C1 segment of cervical spinal cord (tissue), 14 donors: ENCODE data around the gene OR2V2.

Source experiments
- DNase-seq, 14 donors: peaks; one replicate each; lab custom pipeline; 2025; lab: John Stamatoyannopoulos, UW

Gene OR2V2

DNA sequence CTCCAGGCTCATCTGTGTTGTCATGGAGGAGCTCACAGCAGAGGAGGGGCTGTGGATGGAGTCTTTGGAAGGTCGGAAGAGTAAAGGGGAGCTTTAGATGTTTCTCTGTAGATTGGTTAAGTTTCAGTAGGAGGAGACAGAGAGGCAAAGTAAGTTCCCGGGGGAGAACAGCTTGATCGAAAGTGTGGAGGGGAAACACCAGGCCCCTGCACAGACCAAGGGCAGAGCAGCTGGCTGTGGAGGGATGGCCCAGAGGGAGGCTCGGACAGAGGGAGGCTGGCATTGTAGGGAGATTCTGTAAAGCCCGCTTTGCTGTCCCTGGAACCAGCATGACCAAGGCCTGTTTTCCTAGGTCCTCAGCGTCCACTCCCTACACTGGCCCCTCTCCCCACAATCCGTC, 5.3 kb upstream of the OR2V2 start:
- DNase-seq, result no peak

DNA sequence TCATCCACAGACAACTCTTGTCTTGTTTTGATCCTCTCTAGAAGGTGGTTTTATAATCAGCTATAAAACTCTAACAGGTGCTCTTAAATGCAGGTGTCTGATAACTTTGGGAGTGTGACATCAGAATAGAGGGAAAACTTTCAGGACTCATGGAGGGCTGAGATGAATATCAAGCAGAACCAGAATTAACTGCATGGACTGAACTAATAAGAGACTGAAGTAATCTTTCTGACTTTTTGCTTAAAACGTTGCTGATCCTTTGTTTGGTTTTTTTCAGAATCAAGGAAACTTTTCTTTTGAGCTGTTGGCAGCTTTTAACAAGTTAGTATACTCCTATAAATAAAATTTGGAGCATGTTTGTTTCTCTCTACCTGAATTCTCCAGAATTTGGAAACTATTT, 2.3 kb upstream of the OR2V2 start:
- DNase-seq, result no peak

DNA sequence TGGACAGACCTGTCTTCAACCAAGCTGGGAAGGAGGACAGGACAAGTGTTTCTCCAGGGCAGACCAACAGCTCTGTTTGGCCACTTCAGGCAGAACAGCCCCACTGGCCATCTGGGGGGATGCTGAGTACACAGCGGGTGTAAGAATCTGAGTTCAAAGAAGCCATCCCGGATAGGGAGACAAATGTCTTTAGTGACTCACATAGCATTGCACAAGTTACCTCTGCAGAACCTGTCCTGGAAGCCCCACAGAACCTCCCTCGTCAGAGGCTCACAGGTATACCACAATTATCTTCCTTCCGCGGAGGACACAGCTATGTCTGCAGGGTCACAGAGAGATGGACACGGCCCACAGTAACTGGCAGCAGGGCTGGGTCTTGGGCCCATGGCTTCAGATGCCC, 2.0 kb downstream of the OR2V2 start:
- DNase-seq, result no peak

DNA sequence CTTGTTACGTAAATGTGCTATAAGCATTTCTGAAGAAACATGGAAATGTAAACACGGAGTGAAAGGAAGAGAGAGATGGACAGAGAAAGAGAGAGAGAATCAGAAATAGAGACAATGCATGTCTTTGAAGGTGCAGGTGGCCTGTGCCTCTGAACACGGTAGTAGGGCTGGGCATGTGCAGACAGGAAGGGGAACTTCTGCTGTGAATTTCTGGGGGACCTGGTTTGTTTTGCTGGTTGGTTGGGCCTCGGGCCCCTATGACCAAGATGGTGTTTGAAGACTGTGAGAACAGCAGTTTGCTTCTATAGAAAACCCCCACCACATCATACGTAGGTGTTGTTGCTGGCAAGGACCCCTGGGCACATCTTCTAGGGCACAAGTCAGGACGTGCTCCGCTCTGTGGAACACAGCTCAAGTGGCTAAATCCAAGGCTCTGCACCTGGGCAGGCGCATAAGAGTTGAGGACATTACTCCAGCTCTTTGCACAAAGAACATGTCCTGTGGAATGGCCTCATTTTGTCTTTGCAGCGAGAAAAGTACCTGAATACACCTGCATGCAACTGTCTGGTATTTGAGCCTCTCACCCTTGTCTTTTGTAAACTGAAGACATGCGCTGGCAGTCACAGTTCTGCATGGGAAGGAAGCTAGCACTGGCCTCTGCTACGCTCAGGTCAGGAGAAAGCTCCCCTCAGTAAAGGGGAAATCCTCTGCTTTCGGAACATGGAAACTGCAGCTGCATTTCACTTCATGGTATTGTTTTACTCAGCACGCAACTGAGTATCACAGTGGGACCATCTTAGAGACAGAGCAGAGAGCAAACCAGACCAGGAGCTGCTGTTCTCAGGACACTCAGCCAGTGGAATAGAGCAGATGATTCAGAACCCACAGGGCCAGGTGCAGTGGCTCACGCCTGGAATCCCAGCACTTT, 2.7 kb downstream of the OR2V2 start:
- no peak for DNase-seq

DNA sequence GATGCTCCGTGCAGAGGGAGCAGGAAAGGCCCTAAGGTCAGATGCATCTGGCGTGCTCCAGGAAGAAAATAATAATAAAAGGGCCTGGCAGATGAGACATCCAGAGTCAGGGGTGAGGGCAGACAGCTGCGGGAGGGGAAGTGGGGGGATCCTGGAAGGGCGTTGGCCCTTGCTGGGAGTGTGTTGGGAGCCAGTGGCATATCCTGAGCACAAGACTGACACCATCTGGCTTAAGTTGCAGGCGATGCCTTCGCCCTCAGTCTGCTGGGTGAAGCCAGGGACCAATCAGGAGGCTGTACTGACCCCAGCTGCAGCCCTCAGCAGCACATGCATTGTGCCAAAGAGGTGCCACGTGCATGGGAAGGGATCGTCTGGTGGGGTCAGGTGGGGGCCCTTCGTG, 3.8 kb downstream of the OR2V2 start:
- DNase-seq, result no peak

DNA sequence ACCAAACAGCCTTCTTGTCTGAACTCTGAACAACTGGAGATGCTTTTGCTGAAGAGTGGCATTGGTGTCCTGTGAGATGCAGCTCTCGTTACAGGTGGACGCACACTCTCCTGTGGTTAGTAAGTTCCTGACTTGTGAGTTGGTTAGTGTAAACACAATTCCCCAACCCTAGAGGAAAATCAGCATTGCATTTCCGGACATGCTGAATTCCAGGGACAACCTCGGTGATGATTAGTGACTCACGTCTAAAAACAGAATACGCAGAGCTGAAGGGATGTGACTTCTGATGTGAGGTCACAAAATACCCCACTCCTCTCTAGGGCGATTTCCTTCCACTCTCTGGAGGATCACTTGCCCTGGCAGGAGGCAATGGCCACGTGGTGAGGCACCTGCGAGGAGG, 5.0 kb downstream of the OR2V2 start:
- DNase-seq, result no peak

DNA sequence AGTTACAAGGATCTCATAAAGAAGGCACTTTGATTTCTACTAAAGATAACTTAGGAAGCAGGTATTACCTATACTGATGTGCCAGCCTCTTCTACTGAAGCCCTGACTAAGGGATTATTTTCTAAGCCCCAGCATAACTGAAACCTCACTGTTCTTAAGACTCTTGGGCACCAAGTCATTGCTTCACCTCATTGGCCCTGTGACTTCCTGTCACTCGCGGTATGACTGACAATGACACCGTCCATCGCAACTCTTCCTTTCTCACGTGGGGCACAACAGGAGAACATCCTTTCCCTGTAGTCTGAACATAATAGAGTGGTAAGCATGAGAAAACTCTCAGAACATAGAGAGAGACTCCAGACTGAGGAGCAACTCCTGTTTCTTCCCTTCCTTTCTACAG, 6.4 kb downstream of the OR2V2 start:
- DNase-seq, result no peak

DNA sequence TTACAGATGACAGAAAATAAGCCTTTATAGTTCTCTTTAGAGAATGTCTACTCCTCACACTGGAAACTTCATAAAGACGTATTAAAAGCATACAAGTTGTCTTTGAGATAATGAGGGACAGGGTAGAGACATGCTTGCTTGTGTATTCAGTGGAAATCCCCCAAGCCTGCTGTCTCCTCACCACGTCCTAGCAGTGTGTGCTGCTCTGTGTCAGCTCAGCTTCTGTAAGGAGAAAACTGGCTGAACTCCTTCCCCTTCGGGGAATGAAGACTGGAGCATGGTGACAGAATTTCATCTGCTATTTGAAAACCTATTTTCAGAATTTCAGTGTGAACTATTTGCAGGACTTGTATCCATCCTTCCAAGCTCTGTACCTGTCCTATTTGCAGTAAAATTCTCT, 9.4 kb downstream of the OR2V2 start:
- no peak for DNase-seq

DNA sequence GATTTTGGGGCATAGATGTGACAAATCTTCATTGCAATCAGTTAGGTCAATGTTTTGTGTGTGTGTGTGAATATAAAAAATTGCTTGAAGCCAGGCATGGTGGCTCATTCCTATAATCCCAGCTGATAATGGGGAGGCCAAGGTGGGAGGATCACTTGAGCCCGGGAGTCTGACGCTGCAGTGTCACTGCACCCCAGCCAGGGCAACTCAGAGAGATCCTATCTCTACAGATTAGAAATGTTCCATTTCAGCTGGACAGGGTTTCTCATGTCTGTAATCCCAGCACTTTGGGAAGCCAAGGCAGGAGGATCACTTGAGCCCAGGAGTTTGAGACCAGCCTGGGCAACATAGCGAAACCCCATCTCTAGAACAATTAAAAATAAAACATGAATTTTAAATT, 11.5 kb downstream of the OR2V2 start:
- no peak for DNase-seq

DNA sequence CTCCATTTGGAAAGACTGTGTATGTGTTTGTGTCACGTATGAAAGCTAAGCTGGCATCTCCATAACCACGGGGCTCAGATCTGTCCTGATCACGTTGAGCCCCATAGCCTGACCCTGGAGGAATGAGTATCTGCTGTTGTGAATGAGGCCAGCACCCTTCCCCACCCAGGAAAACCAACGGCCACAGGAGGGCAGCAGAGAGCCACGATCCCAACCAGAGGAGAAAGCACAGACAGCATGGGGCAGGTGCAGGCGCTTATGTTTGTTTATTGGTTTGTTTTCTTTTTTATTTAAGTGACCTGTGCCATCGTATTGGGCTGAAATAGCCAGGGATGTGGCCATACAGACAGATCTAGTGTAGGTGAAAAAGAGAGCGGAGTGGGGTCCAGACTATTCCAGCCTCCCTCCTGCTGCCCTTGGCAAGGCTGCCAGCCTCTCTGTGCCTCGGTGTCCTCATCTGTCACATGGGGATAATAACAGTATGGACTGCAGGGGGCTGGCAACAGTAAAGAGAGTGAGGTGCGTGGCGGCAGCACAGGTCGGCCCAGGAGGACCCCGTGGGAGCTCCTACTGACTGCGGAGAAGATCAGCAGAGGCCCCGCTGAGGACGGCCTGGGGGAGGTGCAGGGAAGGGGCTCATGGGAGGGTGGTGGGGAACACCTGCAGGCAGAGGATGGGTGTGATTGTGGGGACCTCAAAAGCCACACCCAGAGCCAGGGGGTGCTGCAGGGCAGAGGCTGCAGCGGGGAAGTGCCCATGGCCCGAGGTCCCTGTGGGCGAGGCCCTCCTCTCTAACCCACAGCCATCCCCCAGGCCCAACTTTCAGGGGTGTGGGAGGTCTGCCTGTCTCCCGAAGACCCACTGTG, 12.1 kb downstream of the OR2V2 start:
- peak in 13 of 14 donors; percentile 9 to 87 (median 74) for DNase-seq

DNA sequence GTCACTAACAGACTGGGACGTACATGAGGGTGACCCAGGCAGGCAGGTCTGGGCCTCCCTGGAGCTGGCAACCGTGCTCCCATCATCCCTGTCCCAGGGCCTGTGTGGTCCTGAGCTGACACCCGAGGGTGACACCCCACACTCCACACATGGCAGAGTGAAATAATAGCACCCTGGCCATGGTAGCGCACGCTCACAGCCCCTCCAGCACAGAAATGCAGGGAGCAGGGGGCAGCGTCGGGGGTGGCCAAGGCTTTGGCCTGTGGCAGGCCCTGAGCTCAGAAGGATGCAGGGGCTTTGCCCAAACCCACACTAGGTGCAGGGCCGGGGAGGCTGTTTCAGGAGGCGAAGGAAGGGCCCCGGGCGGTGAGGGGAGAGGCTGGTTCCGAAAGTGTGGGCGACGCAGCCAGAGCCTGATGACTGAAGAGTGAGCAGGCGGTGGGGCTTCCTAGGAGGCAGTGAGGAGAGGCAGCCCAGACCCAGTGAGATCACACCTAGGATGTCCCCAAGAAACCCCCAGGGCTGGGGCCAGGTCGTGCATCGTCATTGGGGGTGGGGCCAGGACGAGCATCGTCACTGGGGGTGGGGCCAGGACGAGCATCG, 12.9 kb downstream of the OR2V2 start:
- peak in 9 of 14 donors; percentile 5 to 72 (median 21) for DNase-seq

DNA sequence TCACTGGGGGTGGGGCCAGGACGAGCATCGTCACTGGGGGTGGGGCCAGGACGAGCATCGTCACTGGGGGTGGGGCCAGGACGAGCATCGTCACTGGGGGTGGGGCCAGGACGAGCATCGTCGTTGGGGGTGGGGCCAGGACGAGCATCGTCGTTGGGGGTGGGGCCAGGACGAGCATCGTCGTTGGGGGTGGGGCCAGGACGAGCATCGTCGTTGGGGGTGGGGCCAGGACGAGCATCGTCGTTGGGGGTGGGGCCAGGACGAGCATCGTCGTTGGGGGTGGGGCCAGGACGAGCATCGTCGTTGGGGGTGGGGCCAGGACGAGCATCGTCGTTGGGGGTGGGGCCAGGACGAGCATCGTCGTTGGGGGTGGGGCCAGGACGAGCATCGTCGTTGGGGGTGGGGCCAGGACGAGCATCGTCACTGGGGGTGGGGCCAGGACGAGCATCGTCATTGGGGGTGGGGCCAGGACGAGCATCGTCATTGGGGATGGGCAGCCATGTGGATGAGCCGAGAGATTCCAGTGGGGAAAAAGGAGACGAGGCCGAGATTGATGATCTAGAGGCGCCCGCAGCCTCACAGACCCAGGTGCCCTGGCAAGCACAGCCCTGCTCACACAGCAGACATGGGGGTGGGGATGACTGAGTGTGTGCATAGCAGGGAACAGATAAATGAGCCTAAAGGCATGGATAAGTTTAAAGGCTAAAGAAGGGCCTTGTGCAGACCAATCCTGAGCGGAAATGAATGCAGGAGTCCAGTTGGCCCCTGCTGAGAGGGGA, 13.6 kb downstream of the OR2V2 start:
- DNase-seq, result peak in 11 of 14 donors; percentile 16 to 79 (median 37)

DNA sequence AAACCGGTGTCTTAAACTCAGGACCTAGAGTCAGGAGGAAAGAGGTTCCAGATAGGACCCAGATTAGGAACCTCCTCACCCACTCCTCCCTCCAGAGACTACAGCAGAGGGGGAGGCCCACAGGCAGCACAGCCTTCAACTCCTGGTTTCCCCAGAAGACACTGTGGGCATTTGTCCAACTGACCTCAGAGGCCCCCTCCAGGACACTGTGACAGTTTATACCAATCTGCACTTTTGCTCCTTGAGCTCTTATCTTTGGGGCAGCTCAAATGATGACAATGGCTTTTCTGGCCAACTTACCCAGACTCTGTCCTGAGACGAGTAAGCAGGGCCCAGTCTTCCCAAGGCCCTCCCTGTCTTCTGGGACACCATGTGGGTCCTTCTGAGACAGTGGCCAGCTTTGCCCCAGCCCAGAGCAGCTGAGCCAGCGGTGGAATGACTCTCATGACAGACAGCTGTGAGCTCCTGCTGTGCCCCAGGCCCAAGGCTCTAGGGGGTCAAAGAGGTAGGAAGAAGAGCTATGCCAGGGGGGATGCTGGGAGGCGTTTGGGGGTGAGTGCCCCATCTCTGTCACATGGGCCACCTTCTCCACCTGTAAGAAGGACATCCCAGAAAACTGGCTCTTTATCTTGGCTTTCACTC, 14.3 kb downstream of the OR2V2 start:
- DNase-seq, result no peak

DNA sequence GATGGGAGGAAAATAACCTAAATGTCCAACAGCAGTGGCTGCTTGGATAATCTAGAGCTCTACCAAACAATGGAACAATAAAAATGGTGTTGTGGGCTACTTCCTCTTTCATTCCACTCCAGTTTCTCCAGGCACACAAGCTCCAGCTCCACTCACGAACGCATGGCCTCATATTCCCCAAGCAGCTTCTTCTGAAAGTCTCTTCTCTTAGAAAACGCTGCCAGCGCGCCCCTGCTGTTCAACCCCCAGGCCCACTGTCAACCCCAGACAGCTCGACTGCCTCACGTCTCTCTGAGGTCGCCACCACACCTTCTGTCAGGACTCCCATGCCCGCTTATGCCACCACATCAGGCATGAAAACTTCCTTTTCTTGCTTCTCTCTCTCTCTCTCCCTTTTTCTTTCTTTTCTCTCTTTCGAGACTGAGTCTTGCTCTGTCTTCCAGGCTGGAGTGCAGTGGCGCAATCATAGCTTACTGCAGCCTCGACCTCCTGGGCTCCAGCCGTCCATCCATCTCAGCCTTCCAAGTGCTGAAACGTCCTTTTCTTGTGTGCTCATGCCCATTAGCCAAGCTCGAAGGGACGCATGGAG, 16.2 kb downstream of the OR2V2 start:
- no peak for DNase-seq

DNA sequence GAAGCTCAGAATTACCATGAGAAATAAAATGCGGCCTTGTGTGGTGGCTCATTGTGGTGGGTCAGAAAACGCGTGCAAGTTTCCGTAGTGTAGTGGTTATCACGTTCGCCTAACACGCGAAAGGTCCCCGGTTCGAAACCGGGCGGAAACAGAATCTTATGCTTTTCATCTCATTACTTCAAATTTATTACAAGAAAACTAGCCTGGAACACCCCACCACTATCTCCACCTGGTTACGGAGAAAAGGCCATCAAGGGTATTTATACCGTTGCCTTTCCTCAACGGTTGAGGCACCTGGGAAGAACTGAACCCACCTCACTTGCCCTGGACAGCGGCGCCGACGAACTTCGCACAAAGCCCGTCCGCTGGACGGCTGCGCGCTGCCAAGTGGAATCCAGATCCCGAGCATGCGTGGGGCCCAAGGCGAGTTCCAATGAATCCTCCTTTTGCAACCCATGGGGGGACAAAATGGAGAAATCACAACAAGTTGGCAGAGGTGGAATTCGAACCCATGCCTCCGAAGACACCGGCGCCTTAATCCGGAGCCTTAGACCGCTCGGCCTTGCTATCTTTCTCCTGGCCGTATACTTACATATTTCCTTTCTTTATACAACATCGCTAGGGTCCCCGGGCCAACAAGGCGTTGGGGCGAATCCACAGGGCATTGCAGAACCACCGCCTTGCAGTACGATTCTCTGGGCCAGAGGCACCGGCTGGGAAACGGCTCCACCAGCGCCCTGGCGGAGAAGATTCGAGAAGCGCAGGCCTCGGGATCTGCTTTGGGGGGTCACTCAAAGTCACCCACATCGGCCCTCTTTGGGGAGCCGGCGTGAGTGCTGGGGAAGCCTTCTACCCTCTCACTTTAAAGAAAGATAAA, 16.9 kb downstream of the OR2V2 start:
- DNase-seq, result no peak

DNA sequence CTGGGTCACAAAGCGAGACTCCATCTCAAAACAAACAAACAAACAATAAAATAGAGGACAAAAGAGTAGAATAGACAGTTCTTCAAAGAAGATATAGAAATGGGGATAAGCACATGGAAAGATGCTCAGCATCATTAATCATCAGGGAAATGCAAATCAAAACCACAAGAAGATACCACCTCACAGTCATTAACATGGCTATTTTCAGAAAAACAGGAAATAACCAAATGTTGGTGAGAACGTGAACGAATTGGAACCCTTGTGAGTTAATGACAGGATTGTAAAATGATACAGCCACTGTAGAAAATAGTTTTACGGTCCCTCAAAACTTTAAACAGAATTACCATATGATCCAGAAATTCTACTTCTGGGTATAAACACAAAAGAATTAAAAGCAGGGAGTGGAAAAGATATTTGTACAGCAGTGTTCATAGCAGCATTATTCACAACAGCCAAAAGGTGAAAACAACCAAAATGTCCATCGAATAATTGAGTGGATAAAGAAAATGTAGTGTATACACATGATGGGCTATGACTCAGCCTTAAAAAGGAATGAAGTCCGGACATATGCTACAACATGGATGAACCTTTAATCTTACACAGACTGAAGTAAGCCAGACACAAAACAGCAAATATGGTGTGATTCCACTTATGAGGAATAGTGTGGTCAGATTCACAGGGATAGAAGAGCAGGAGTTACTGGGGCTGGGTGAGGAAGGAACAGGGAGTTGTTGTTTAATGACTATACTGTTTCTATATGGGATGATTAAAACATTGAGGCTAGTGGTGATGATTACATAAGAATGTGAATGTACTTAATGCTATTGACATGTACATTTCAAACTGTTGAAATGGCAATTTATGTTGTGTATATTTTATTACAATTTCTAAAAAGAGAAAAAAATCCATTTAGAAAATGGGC, 19.7 kb downstream of the OR2V2 start:
- DNase-seq, result no peak

DNA sequence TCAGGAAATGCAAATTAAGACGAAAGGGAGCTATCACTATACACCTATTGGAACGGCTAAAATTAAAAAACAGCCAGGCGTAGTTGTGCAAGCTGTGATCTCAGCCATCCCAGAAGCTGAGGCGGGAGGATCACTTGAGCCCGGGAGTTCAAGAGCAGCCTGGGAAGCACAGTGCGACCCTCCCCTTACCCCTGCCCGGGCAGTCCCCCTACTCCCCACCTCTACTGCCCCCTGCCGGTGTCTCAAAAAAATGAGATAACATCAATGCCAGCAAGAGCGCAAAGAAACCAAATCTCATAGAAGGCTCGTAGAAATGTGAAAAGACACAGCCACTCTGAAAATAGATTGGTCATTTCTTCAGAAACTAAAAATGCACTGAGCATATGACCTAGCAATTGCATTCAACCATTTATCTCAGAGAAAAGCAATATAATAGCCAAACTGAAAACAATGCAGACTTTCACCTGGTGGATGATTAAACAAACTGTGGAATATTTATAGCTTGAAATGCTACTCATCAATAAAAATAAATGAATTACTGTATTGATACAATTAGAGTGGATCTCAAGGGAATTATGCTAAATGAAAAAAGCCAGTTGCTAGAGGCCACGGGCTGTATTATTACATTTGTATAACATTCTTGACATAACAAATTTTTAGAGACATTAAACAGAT, 20.6 kb downstream of the OR2V2 start:
- DNase-seq, result no peak

DNA sequence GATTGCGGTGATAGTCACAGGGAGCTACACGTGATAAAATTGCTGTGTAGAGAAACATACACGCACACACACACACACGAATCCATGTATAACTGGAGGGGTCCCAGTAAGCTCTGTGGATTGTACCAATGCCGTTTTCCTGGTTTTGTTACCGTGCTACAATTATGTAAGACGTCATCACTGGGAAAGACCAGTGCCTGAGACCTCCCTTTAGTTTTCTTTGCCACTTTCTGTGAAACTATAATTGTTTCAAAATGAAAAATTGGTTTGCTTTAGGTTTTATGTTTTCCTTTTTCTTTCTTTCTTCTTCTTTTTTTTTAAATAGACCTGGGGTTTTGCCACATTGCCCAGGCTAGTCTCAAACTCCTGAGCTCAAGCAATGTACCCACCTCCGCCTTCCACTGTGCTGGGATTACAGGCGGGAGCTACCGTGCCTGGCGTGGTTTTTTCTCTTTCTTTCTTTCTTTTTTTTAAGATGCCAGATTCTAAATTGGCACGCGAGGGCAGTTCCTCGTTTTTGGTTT, 21.3 kb downstream of the OR2V2 start:
- DNase-seq, result no peak
